HG03354 (cell line): ENCODE results near the gene SLIT1.

Experiments used
- ATAC-seq: cut with Tn5 transposase; IDR thresholded peaks from one replicate; pipeline ENCODE4 v1.9.1; 2021; ENCODE audit warnings: mild to moderate bottlenecking; ENCODE audit not compliant: unreplicated experiment, poor library complexity, severe bottlenecking

SLIT1 gene

GRCh38 chr10:97185326-97186058, at the start of gene SLIT1:
TSS of gene SLIT1 (minus strand) at chr10:97185959. CDS start at chr10:97185674, 285 bp downstream.
- ATAC-seq: no peak

GRCh38 chr10:97235353-97235752, 49.6 kb upstream of the SLIT1 start:
- no peak for ATAC-seq

- ATAC-seq: no peak
Observed at GRCh38 chr10:97234400-97234799, 48.6 kb upstream of the SLIT1 start.

GRCh38 chr10:97230146-97230545, 44.4 kb upstream of the SLIT1 start:
- no peak for ATAC-seq

GRCh38 chr10:97229322-97230015, 43.7 kb upstream of the SLIT1 start:
- no peak for ATAC-seq

GRCh38 chr10:97228775-97229157, 43.0 kb upstream of the SLIT1 start:
- ATAC-seq: no peak

GRCh38 chr10:97228130-97228774, 42.5 kb upstream of the SLIT1 start:
- no peak for ATAC-seq

GRCh38 chr10:97226398-97226797, 40.6 kb upstream of the SLIT1 start:
- no peak for ATAC-seq

- ATAC-seq: no peak
Observed at GRCh38 chr10:97224483-97225435, 39.0 kb upstream of the SLIT1 start.

GRCh38 chr10:97222326-97222961, 36.7 kb upstream of the SLIT1 start:
- no peak for ATAC-seq

- ATAC-seq: no peak
Observed at GRCh38 chr10:97220355-97220754, 34.6 kb upstream of the SLIT1 start.

GRCh38 chr10:97217299-97217698, 31.5 kb upstream of the SLIT1 start:
- ATAC-seq: no peak

- no peak for ATAC-seq
Observed at GRCh38 chr10:97215619-97216260, 30.0 kb upstream of the SLIT1 start.

- ATAC-seq: no peak
Observed at GRCh38 chr10:97213431-97213830, 27.7 kb upstream of the SLIT1 start.

- no peak for ATAC-seq
Observed at GRCh38 chr10:97211229-97211628, 25.5 kb upstream of the SLIT1 start.

- no peak for ATAC-seq
Observed at GRCh38 chr10:97210543-97210960, 24.8 kb upstream of the SLIT1 start.

GRCh38 chr10:97207756-97208346, 22.1 kb upstream of the SLIT1 start:
- ATAC-seq: no peak

- ATAC-seq: no peak
Observed at GRCh38 chr10:97207131-97207530, 21.4 kb upstream of the SLIT1 start.
